CD4-positive, alpha-beta T cell (primary cell): Measurements from ENCODE around the gene SLC27A1. TPM values are rescaled to one million over a fixed set of nuclear protein-coding genes. Genes with fewer than 3 reads are reported as not detected.
"Not testable (repeated sequence)": the region's sequence is repeated elsewhere in the genome, so short reads cannot be mapped to it uniquely, and the experiment has no call there.

Source experiments
- ATAC-seq: fragments of 200-7000 bp; cut with Tn5 transposase; one replicate; pipeline ENCODE4 v1.10.0; 2022; ENCODE audit warnings: mild to moderate bottlenecking; ENCODE audit not compliant: poor library complexity
- CTCF ChIA-PET: fragments of 350-600 bp; sonication (Branson Sonifier 250); formaldehyde crosslinking; loops from one replicate; lab custom pipeline; 2021; ENCODE audit warnings: antibody characterized with exemption, inconsistent platforms; lab: Charles Lee
- POLR2A ChIA-PET: fragments of 350-600 bp; sonication (Branson Sonifier 250); formaldehyde crosslinking; loops from one replicate; lab custom pipeline; 2021; ENCODE audit warnings: antibody characterized with exemption, inconsistent platforms; lab: Charles Lee
- DNase-seq, 14 experiments: peaks; one replicate each; pipeline ENCODE4 v3.0.0-alpha.2; 2013 to 2020; ENCODE audit warnings: mixed read lengths in 2 of 14
- H3K27ac ChIP-seq, 2 donors: one replicate each; pipeline versions ENCODE4 v1.5.1 to v1.7.0; 2013; ENCODE audit warnings: low read length in 2 of 2, low read depth in 1 of 2, mild to moderate bottlenecking in 1 of 2
- H3K27me3 ChIP-seq, 2 experiments: 1 replicate in 1 of 2; 2 replicates in 1 of 2; pipeline versions ENCODE4 v1.6.1 to v1.7.0; 2013; ENCODE audit warnings: low read length in 2 of 2, control low read depth in 1 of 2, mild to moderate bottlenecking in 1 of 2, moderate library complexity in 1 of 2; ENCODE audit not compliant: insufficient read depth in 2 of 2, control insufficient read depth in 1 of 2
- H3K36me3 ChIP-seq: one replicate; pipeline ENCODE4 v1.6.1; 2013; ENCODE audit warnings: low read length, control low read depth; ENCODE audit not compliant: insufficient read depth
- H3K4me1 ChIP-seq: one replicate; pipeline ENCODE4 v1.6.1; 2013; ENCODE audit warnings: low read length, control low read depth; ENCODE audit not compliant: insufficient read depth
- H3K4me3 ChIP-seq: one replicate; pipeline ENCODE4 v1.5.1; 2013; ENCODE audit warnings: mild to moderate bottlenecking, low read length, moderate library complexity
- H3K9me3 ChIP-seq, 2 experiments: 1 replicate in 1 of 2; 2 replicates in 1 of 2; pipeline versions ENCODE4 v1.6.1 to v1.7.0; 2013; ENCODE audit warnings: low read length in 2 of 2, mild to moderate bottlenecking in 2 of 2, control low read depth in 1 of 2, moderate library complexity in 1 of 2; ENCODE audit not compliant: control insufficient read depth in 1 of 2, insufficient read depth in 1 of 2
- H3K27ac Mint-ChIP-seq: one replicate; pipeline ENCODE4 v1.8.0; 2020; ENCODE audit warnings: mixed read lengths
- H3K27me3 Mint-ChIP-seq: one replicate; pipeline ENCODE4 v1.8.0; 2021; ENCODE audit warnings: mixed read lengths
- H3K36me3 Mint-ChIP-seq: one replicate; pipeline ENCODE4 v1.8.0; 2021; ENCODE audit warnings: low read depth, mixed read lengths
- H3K4me1 Mint-ChIP-seq: one replicate; pipeline ENCODE4 v1.8.0; 2021; ENCODE audit warnings: low read depth, mixed read lengths
- H3K4me3 Mint-ChIP-seq: one replicate; pipeline ENCODE4 v1.8.0; 2020; ENCODE audit warnings: mild to moderate bottlenecking, mixed read lengths
- H3K9me3 Mint-ChIP-seq: one replicate; pipeline ENCODE4 v1.8.0; 2020; ENCODE audit warnings: mixed read lengths
- CTCF ChIP-seq: fragments of 200-600 bp; IDR thresholded peaks from one replicate; pipeline ENCODE4 v1.8.0; 2022; ENCODE audit warnings: antibody characterized with exemption, mild to moderate bottlenecking
- intact Hi-C, 2 experiments: fragments of 100-400 bp; cut with DNase I in 1 of 2; cut with micrococcal nuclease in 1 of 2; formaldehyde crosslinking; loops; one replicate each; pipeline versions ENCODE4 v1.15.1 to v1.9.0; 2023 to 2025; cut with DNase I, micrococcal nuclease
- total RNA-seq, 174 experiments: library from RNA in 2 of 174; stranded (reverse) in 2 of 174; gene quantifications; one replicate each; pipeline ENCODE4 v1.2.3 and lab custom pipeline; 2021 to 2026

The SLC27A1 gene
- total RNA-seq, 2 experiments from 2014 or later: 3.0 TPM

- no peaks in the 10 kb centered on the region for H3K27me3 ChIP-seq
- Mint-ChIP-seq H3K4me3 (peak overlapping the region; percentile 87), H3K36me3 (peaks cover 4% of the 10 kb centered on the region), H3K9me3 (no peaks in the 10 kb centered on the region), H3K4me1 (peaks cover 19% of the 10 kb centered on the region), H3K27me3 (no peaks in the 10 kb centered on the region), H3K27ac (no peak overlapping the region)
- ChIA-PET POLR2A (interaction anchor here (1.5 to 2.1 kb wide), 2 partner anchors 24 to 40 kb away, joined by 3 to 14 read pairs; partner anchors contain the start of gene PGLS), CTCF (interaction anchor here (2.9 kb wide), 1 partner anchor 25 kb away, joined by 12 read pairs; no protein-coding TSS in a partner anchor)
- DNase-seq (no peak), ATAC-seq (no peak)
- intact Hi-C loops: no loop called here
- H3K27ac ChIP-seq: no peak overlapping the region
- no peak for TF ChIP-seq CTCF
- H3K4me1 ChIP-seq: peaks cover 32% of the 10 kb centered on the region
- no peaks in the 10 kb centered on the region for H3K36me3 ChIP-seq
- no peaks in the 10 kb centered on the region for H3K9me3 ChIP-seq
- H3K4me3 ChIP-seq: peak overlapping the region; percentile 88
These were observed 1.2 kb downstream of the SLC27A1 start for GRCh38 chr19:17471410-17472125.

GRCh38 chr19:17473041-17473440 lies 2.7 kb downstream of the SLC27A1 start:
- ChIA-PET CTCF (no interaction called here), POLR2A (no interaction called here)
- Mint-ChIP-seq H3K9me3 (no peaks in the 10 kb centered on the region), H3K27me3 (no peaks in the 10 kb centered on the region), H3K36me3 (peaks cover 4% of the 10 kb centered on the region), H3K4me3 (peak overlapping the region; percentile 1), H3K4me1 (peaks cover 19% of the 10 kb centered on the region), H3K27ac (no peak overlapping the region)
- ATAC-seq (no peak), DNase-seq (peak in 2 of 14 experiments; percentile 56 to 61)
- no peak for TF ChIP-seq CTCF
- H3K27me3 ChIP-seq: no peaks in the 10 kb centered on the region
- H3K9me3 ChIP-seq: no peaks in the 10 kb centered on the region
- intact Hi-C loops: no loop called here
- no peak overlapping the region for H3K4me3 ChIP-seq
- no peak overlapping the region for H3K27ac ChIP-seq
- no peaks in the 10 kb centered on the region for H3K36me3 ChIP-seq
- peaks cover 32% of the 10 kb centered on the region for H3K4me1 ChIP-seq

- H3K9me3 Mint-ChIP-seq, H3K36me3 ChIP-seq, H3K9me3 ChIP-seq, H3K27me3 Mint-ChIP-seq, H3K36me3 Mint-ChIP-seq, intact Hi-C loops, H3K4me3 Mint-ChIP-seq, DNase-seq, ATAC-seq, H3K4me1 Mint-ChIP-seq, POLR2A ChIA-PET, H3K27ac ChIP-seq, H3K4me3 ChIP-seq, H3K27ac Mint-ChIP-seq, CTCF ChIA-PET, H3K27me3 ChIP-seq: not testable (repeated sequence)
- H3K4me1 ChIP-seq: peaks cover 19% of the 10 kb centered on the region
These were observed 4.8 kb downstream of the SLC27A1 start for GRCh38 chr19:17475011-17475540.
